Measurements from ENCODE around the gene PFDN6. TPM values are rescaled to one million over a fixed set of nuclear protein-coding genes. Genes with fewer than 3 reads are reported as not detected.
A peak's percentile ranks its signal among the peaks of the same experiment; 100 is the strongest.

PFDN6 gene
- total RNA-seq, 1 experiment from 2014 or later = 83.4 TPM

GRCh38 chr6:33264015-33264414 is 25.4 kb upstream of the PFDN6 start:
- Histone ChIP-seq H3K4me1 (ENCODE audit: insufficient read depth, low read length, poor library complexity, severe bottlenecking) (no peaks in the 10 kb centered on the region), H3K36me3 (ENCODE audit: insufficient read depth, low read length, poor library complexity, severe bottlenecking) (peaks cover 50% of the 10 kb centered on the region), H3K27me3 (replicated peaks; ENCODE audit: insufficient read depth, low read depth, low read length, poor library complexity) (no peaks in the 10 kb centered on the region), H3K4me3 (ENCODE audit: low read depth, low read length, poor library complexity, severe bottlenecking) (no peak overlapping the region), H3K9me3 (ENCODE audit: low read depth, low read length, poor library complexity, severe bottlenecking) (no peaks in the 10 kb centered on the region), H3K27ac (ENCODE audit: low read depth, low read length, poor library complexity, severe bottlenecking) (no peak overlapping the region)
- BruUV-seq (replicated peaks) = no TSS peak
- TF ChIP-seq EZH2 (IDR thresholded peaks at IDR 0.05; ENCODE audit: borderline replicate concordance, low read depth, low read length, poor library complexity, severe bottlenecking) (no peak), CTCF (conservative IDR thresholded peaks at IDR 0.05; ENCODE audit: low read depth, low read length) (no peak)
- ChIA-PET POLR2A (ENCODE audit: low non-redundant PET) (no interaction called here), CTCF (no interaction called here)
- intact Hi-C loops (cut with micrococcal nuclease; ENCODE audit: unreplicated experiment) = no loop called here
- no peak for DNase-seq (ENCODE audit: low spot score)

GRCh38 chr6:33271117-33271467 is 18.3 kb upstream of the PFDN6 start:
- DNase-seq (ENCODE audit: low spot score) = no peak
- intact Hi-C loops (cut with micrococcal nuclease; ENCODE audit: unreplicated experiment) = no loop called here
- TSS peak; percentile 82 for BruUV-seq (replicated peaks)
- POLR2A ChIA-PET (ENCODE audit: low non-redundant PET) = interaction anchor here (0.8 to 1.0 kb wide), 2 partner anchors 18 to 47 kb away, joined by 3 to 4 read pairs; partner anchors contain the start of genes WDR46 and ZBTB22
- Histone ChIP-seq H3K27ac (ENCODE audit: low read depth, low read length, poor library complexity, severe bottlenecking) (peak overlapping the region; percentile 99), H3K4me1 (ENCODE audit: insufficient read depth, low read length, poor library complexity, severe bottlenecking) (peaks cover 31% of the 10 kb centered on the region), H3K9me3 (ENCODE audit: low read depth, low read length, poor library complexity, severe bottlenecking) (no peaks in the 10 kb centered on the region), H3K27me3 (replicated peaks; ENCODE audit: insufficient read depth, low read depth, low read length, poor library complexity) (no peaks in the 10 kb centered on the region), H3K4me3 (ENCODE audit: low read depth, low read length, poor library complexity, severe bottlenecking) (peak overlapping the region; percentile 68), H3K36me3 (ENCODE audit: insufficient read depth, low read length, poor library complexity, severe bottlenecking) (peaks cover 67% of the 10 kb centered on the region)
- CTCF ChIA-PET = no interaction called here
- TF ChIP-seq CTCF (conservative IDR thresholded peaks at IDR 0.05; ENCODE audit: low read depth, low read length) = no peak
- no peak for TF ChIP-seq EZH2 (IDR thresholded peaks at IDR 0.05; ENCODE audit: borderline replicate concordance, low read depth, low read length, poor library complexity, severe bottlenecking)

- intact Hi-C loops (cut with micrococcal nuclease; ENCODE audit: unreplicated experiment) = no loop called here
- DNase-seq (ENCODE audit: low spot score) = peak; percentile 99
- H3K36me3 ChIP-seq (ENCODE audit: insufficient read depth, low read length, poor library complexity, severe bottlenecking) = peaks cover 67% of the 10 kb centered on the region
- ChIA-PET POLR2A (ENCODE audit: low non-redundant PET) (interaction anchor here (0.6 to 1.0 kb wide), 3 partner anchors 17 to 300 kb away, joined by 3 to 4 read pairs (median 4); partner anchors contain the start of genes WDR46 and ZBTB22), CTCF (no interaction called here)
- peak within 1 kb of the TSS; percentile 68 for H3K4me3 ChIP-seq (ENCODE audit: low read depth, low read length, poor library complexity, severe bottlenecking)
- no TSS peak for BruUV-seq (replicated peaks)
- peak within 1 kb of the TSS; percentile 99 for H3K27ac ChIP-seq (ENCODE audit: low read depth, low read length, poor library complexity, severe bottlenecking)
- H3K4me1 ChIP-seq (ENCODE audit: insufficient read depth, low read length, poor library complexity, severe bottlenecking) = peaks cover 36% of the 10 kb centered on the region
- TF ChIP-seq EZH2 (IDR thresholded peaks at IDR 0.05; ENCODE audit: borderline replicate concordance, low read depth, low read length, poor library complexity, severe bottlenecking) (no peak), CTCF (conservative IDR thresholded peaks at IDR 0.05; ENCODE audit: low read depth, low read length) (no peak)
- no peaks in the 10 kb centered on the region for H3K27me3 ChIP-seq (replicated peaks; ENCODE audit: insufficient read depth, low read depth, low read length, poor library complexity)
- no peaks in the 10 kb centered on the region for H3K9me3 ChIP-seq (ENCODE audit: low read depth, low read length, poor library complexity, severe bottlenecking)
Measured at GRCh38 chr6:33271468-33272274, 17.7 kb upstream of the PFDN6 start, which contains the start of the genes RPS18 and VPS52. TSS of gene RPS18 (plus strand) at chr6:33272075. CDS start at chr6:33272120, 45 bp downstream. TSS of gene VPS52 (minus strand) at chr6:33271876. CDS start at chr6:33271675, 201 bp downstream.
